Osteocyte (in vitro differentiated cells): Measurements from ENCODE around the gene CMBL. TPM values are rescaled to one million over a fixed set of nuclear protein-coding genes. Genes with fewer than 3 reads are reported as not detected.

ENCODE experiments used
- DNase-seq: peaks from one replicate; pipeline ENCODE4 v3.0.0; 2021; ENCODE audit warnings: mixed read lengths; ENCODE audit not compliant: unreplicated experiment; ENCODE audit errors: extremely low spot score
- H3K27ac Mint-ChIP-seq: one replicate; pipeline ENCODE4 v1.8.0; 2021; ENCODE audit warnings: mild to moderate bottlenecking, mixed read lengths; ENCODE audit not compliant: unreplicated experiment
- H3K27me3 Mint-ChIP-seq: one replicate; pipeline ENCODE4 v1.8.0; 2021; ENCODE audit warnings: mixed read lengths; ENCODE audit not compliant: unreplicated experiment
- H3K36me3 Mint-ChIP-seq: one replicate; pipeline ENCODE4 v1.8.0; 2021; ENCODE audit warnings: mixed read lengths; ENCODE audit not compliant: unreplicated experiment
- H3K4me1 Mint-ChIP-seq: one replicate; pipeline ENCODE4 v1.8.0; 2021; ENCODE audit warnings: mixed read lengths; ENCODE audit not compliant: unreplicated experiment
- H3K4me3 Mint-ChIP-seq: one replicate; pipeline ENCODE4 v1.8.0; 2021; ENCODE audit warnings: mild to moderate bottlenecking, moderate library complexity, mixed read lengths; ENCODE audit not compliant: unreplicated experiment
- H3K9me3 Mint-ChIP-seq: one replicate; pipeline ENCODE4 v1.8.0; 2021; ENCODE audit warnings: mixed read lengths; ENCODE audit not compliant: unreplicated experiment
- total RNA-seq: library from RNA; stranded (reverse); gene quantifications from 2 replicates; pipeline ENCODE4 v1.2.1, GENCODE V29; 2021
- TF ChIP-seq, protein P1 (sequence below): fragments of 200-600 bp; sonication (generic); IDR thresholded peaks from 2 replicates; pipeline ENCODE4 v1.5.0; 2021; ENCODE audit warnings: antibody characterized with exemption, mild to moderate bottlenecking, moderate library complexity

CMBL gene
- total RNA-seq, 1 donor from 2014 or later, result 23.3 TPM

DNA sequence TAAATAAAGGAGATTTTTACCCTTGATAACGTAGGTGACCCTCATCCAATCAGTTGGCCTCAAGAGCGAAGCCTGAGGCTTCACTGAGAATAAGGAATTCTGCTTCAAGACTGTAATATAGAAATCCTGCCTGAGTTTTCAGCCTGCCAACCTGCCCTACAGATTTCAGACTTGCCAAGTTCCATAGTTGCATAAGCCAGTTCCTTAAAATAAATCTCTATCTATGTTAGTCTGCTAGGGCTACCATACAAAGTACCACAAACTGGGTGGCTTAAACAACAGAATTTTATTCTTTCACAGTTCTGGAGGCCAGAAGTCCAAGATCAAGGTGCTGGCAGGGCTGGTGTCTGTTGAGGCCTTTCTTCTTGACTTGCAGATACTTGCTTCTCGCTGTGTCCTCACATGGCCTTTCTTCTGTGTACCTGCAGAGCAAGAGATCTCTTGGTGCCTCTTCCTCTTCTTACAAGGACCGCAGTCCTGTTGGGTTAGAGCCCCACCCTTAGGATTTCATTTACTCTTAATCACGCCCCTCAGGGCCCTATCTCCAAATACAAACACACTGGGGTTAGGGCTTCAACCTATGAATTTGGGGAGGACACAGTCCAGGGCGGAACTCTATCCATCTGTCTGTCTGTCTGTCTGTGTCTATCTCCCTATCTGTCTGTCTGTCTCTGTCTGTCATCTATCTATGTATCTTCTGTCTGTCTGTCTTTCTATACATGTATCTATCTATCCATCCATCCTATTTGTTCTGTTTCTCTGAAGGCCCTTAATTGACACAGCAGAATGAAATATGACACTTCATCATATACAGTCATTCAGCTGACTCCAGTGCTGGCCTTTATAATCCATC is 17.0 kb upstream of the CMBL start:
- Mint-ChIP-seq H3K4me3 (no peak overlapping the region), H3K9me3 (no peaks in the 10 kb centered on the region), H3K4me1 (peaks cover 24% of the 10 kb centered on the region), H3K27ac (no peak overlapping the region), H3K27me3 (peaks cover 4% of the 10 kb centered on the region), H3K36me3 (no peaks in the 10 kb centered on the region)
- TF ChIP-seq, protein P1, sequence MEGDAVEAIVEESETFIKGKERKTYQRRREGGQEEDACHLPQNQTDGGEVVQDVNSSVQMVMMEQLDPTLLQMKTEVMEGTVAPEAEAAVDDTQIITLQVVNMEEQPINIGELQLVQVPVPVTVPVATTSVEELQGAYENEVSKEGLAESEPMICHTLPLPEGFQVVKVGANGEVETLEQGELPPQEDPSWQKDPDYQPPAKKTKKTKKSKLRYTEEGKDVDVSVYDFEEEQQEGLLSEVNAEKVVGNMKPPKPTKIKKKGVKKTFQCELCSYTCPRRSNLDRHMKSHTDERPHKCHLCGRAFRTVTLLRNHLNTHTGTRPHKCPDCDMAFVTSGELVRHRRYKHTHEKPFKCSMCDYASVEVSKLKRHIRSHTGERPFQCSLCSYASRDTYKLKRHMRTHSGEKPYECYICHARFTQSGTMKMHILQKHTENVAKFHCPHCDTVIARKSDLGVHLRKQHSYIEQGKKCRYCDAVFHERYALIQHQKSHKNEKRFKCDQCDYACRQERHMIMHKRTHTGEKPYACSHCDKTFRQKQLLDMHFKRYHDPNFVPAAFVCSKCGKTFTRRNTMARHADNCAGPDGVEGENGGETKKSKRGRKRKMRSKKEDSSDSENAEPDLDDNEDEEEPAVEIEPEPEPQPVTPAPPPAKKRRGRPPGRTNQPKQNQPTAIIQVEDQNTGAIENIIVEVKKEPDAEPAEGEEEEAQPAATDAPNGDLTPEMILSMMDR, result no peak
- peak; percentile 40 for DNase-seq

DNA sequence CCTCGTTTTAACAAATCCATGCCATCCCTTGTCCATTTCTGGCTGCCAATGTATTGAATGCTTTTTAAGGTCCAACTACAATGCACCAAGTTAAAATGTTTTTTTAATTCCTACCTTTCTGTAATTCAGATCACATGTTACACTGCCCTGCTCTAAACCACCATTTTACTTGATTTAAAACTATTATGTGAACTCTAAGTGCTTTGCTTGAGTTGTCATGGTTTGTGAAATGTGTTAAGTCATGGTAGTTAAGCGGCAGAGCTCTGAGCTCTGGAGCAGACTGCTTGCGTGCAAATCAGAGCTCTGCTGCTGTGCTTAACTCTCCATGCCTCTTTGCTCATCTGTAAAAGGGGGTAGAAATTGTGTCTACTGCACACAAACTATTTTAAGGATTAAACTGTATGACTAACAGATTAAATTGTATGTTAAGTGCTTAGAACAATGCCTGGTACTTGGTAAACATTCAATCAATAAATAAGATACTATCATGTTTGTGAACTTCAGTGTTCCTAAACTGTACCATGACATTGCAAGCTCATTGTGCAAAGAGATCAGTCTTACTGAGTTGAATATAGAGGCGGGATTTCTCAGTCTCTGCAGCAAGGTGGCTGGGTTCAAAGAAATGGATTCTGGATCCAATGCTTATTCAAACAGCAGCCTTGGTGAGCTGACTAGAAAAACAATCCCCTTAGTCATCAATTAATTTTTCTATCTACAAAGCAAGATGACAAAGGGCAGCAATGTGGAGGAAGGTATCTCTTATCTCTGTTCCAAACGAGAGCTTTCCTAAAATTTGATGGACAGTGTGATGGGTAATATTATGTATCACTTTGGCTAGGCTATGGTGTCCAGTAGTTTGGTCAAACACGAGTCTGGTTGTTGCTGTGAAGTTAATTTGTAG is 16.1 kb upstream of the CMBL start:
- Mint-ChIP-seq H3K27me3 (peaks cover 4% of the 10 kb centered on the region), H3K4me1 (peaks cover 15% of the 10 kb centered on the region), H3K4me3 (no peak overlapping the region), H3K27ac (peak overlapping the region; percentile 67), H3K9me3 (no peaks in the 10 kb centered on the region), H3K36me3 (no peaks in the 10 kb centered on the region)
- no peak for DNase-seq
- TF ChIP-seq, protein P1, result no peak

DNA sequence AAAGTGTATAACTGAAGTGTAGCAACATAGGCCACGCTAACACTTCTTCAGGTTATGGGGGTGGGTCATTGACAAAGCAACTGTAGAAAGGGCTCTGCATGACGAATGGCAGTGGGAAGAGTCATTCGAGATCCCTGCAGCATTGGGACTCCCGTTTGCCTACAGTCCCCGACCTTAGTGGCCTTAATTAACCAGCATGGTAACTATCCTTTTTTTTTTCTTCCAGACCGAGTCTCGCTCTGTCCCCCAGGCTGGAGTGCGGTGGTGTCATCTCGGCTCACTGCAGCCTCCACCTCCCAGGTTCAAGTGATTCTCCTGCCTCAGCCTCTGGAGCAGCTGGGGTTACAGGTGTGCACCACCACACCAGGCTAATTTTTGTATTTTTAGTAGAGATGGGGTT is 14.2 kb upstream of the CMBL start:
- Mint-ChIP-seq H3K9me3 (no peaks in the 10 kb centered on the region), H3K4me3 (no peak overlapping the region), H3K27ac (no peak overlapping the region), H3K27me3 (peaks cover 4% of the 10 kb centered on the region), H3K4me1 (peaks cover 5% of the 10 kb centered on the region), H3K36me3 (no peaks in the 10 kb centered on the region)
- no peak for DNase-seq
- TF ChIP-seq, protein P1, result no peak

DNA sequence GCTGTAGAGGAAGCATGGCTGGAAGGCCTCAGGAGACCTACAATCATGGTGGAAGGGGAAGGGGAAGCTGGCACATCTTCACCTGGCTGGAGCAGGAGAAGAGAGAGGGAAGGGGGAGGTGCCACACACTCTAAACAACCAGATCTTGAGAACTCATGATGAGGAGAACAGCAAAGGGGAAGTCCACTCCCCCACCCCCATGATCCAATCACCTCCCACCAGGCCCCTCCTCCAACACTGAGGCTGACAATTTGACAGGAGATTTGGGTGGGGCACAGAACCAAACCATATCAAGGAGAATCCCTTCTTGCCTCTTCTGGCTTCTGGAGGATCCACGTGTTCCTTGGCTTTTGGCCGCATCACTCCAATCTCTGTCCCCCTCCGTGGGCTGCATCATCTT is 13.1 kb upstream of the CMBL start:
- H3K4me1 Mint-ChIP-seq, result peaks cover 5% of the 10 kb centered on the region
- TF ChIP-seq, protein P1, result no peak
- peaks cover 4% of the 10 kb centered on the region for H3K27me3 Mint-ChIP-seq
- H3K4me3 Mint-ChIP-seq, result no peak overlapping the region
- no peak for DNase-seq
- no peaks in the 10 kb centered on the region for H3K36me3 Mint-ChIP-seq
- H3K9me3 Mint-ChIP-seq, result no peaks in the 10 kb centered on the region
- no peak overlapping the region for H3K27ac Mint-ChIP-seq
